ENCODE results near the gene NAA80.

DNA sequence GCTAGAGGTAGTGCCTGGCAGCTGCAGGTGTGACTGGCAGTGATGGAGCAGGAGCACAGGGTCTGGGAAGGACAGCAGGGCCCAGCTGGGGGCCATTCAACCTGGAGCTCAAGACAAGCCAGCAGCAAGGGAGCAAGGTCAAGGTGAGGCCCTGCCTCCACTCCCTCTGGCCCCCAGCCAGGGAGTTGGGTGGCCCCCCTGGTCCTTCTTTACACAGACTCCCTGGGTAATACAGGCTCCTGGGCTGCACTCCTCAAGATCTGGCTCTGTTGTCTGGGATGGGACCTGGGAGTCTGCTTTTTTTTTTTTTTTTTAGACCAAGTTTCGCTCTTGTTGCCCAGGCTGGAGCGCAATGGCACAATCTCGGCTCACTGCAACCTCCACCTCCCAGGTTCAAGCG lies 48.7 kb downstream of the NAA80 start:
- no peak for TF ChIP-seq POLR2A (IDR thresholded peaks at IDR 0.05)
- TF ChIP-seq, protein P1, sequence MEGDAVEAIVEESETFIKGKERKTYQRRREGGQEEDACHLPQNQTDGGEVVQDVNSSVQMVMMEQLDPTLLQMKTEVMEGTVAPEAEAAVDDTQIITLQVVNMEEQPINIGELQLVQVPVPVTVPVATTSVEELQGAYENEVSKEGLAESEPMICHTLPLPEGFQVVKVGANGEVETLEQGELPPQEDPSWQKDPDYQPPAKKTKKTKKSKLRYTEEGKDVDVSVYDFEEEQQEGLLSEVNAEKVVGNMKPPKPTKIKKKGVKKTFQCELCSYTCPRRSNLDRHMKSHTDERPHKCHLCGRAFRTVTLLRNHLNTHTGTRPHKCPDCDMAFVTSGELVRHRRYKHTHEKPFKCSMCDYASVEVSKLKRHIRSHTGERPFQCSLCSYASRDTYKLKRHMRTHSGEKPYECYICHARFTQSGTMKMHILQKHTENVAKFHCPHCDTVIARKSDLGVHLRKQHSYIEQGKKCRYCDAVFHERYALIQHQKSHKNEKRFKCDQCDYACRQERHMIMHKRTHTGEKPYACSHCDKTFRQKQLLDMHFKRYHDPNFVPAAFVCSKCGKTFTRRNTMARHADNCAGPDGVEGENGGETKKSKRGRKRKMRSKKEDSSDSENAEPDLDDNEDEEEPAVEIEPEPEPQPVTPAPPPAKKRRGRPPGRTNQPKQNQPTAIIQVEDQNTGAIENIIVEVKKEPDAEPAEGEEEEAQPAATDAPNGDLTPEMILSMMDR (IDR thresholded peaks at IDR 0.05), result no peak
- TF ChIP-seq EP300 (IDR thresholded peaks at IDR 0.05), result no peak
